Activated CD4-positive, alpha-beta T cell treated with anti-CD3 and anti-CD28 coated beads, Interleukin-2, amount 50 U/mL, for 24 hours (primary cell): Measurements from ENCODE around the gene SYNJ2.

Experiments used
- DNase-seq, 2 donors: peaks; one replicate each; pipeline ENCODE4 v3.0.0-alpha.2; 2020; ENCODE audit warnings: low read depth in 1 of 2, low spot score in 1 of 2

The SYNJ2 gene

DNA sequence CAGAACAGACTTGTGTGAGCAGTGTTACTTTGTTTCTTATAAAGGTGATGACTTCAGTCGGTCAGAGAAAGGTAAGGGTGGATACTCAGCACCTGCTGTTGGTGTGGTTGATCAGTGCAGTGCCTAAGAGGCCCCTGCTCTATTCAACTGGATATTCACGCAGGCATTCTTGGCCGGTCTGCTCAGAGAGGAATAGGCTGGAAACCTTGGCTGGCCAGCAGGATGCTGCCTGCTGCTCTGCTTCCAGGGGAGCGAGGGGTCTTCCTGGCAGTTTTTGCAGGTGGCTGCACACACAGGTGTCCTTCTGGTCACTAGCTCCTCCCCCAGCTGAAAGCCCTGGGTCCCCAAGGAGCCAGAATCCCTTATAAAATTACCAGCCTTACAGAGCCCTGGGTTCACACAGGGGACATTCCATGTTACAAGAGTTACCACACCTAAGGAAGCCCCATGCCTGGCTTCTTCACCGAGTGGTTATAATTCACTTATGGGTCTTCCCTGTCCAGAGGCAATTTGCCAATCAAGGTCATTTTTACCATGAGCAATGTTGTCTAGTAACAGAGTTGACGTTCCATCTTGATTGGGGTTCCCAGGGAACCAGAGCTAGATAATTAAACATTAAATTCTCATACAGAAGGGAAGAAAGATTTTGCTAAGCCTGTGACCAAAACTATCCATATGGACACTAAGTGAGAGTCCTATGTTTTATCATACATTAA, 16.4 kb downstream of the SYNJ2 start:
- DNase-seq = no peak

- DNase-seq = no peak
Measured at GRCh38 chr6:157998707-157999167, 17.1 kb downstream of the SYNJ2 start.

GRCh38 chr6:157999168-158000051, 17.7 kb downstream of the SYNJ2 start:
- no peak for DNase-seq

DNA sequence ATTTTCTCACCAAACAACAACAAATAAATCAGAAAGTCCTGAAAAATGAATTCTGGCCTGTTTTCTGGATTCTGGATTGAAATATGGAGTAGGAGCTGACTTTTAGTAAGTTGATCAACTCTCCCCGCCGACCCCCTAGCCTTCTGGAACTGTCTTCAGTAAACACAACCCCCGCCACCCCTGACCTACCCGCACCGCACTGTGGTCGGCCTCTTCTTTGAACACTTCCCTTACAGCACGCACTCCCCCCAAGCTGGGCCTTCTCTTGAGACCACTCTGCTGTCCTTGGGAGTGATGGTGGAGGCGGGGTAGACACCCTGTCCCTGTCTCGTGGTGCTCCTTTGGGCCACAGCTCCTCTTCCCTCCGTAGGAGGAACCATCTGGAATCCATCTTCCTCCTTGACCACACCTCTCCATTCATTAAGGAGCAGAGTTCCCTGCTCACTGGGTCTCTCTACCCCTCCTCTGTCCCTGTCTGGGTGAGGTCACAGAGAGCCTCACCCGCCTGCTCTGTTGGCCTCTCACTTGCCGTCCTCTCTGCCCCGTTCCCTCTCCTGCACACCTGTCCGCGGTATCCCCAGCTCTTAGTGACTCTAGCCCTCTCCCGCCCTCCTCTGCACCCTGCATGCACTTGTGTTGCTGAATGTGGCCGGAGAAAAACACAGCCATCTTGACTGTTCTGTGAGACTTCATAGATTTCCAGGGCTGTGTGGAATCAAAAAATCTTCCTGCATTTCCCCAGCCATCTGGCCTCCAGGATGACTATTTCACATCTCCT, 19.1 kb downstream of the SYNJ2 start:
- DNase-seq = no peak

DNA sequence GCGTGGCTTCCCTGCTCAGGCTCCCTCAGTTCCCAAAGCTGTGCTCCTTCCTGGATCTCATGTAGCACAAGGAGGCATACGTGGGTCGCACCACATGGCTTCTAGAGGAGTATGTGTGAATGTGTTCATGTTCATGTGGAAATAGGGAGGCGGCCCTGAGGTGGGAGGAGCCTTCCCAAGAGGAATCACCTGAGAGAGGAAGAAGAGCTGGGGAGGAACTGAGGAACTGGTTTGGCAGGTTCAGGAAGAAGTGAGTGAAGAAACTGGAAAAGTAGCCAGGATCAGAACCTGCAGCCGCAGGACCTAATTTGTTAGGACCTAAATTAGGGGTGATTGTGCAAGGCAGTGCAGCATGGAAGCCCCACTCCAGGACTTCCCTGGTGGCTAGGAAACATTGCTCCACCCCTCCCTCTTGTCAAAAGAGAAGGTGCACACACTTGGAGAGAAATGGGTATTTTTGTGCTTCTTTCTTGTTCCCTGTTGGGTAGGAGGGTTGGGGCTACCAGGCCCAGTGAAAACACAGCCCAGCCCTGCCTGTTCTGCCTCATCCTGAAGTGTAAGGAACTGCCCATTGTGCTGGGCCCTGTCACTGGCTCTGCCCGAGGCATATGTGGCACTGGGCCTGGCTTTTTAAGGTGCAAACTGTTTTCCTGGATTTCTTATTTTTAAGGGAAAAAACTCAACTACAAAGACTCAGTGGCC, 20.7 kb downstream of the SYNJ2 start:
- DNase-seq = no peak

- DNase-seq = no peak
Measured at GRCh38 chr6:158002951-158003853, 21.5 kb downstream of the SYNJ2 start.

- no peak for DNase-seq
Measured at GRCh38 chr6:158003910-158004700, 22.4 kb downstream of the SYNJ2 start.

DNA sequence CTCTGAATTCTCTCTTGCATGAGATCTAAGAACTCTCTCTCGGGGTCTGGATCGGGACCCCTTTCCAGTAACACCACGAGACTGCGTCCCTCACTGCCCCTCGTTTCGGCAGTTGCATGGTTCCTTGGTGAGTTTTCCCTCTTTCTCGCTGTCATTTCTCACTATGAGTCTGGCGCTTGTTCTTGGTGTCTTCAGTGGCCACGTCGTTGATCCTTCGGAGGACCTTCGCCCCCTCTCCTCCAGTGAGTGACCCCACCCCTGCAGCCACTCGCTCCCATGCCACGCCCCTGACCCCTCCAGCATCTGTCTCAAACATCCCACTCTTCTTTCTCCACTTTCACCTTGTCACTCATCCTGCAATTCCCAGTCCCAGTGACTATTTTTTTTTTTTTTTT, 23.0 kb downstream of the SYNJ2 start:
- no peak for DNase-seq

- no peak for DNase-seq
Measured at GRCh38 chr6:158005626-158006180, 24.0 kb downstream of the SYNJ2 start.

GRCh38 chr6:158006331-158006730, 24.7 kb downstream of the SYNJ2 start:
- DNase-seq = no peak

- DNase-seq = no peak
Measured at GRCh38 chr6:158006821-158007570, 25.3 kb downstream of the SYNJ2 start.

DNA sequence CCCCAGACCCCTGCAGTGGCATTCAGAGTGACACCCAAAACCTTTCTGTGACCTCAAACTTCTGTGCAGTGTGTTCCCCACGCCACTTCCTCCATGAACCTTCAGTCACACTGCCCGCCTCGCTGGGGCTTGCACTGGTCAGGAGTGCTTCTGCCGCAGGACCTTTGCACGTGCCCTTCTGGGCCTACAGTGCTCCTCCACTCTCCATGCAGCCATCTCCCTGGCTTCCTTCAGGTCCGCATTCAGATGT, 27.1 kb downstream of the SYNJ2 start:
- DNase-seq = no peak

- no peak for DNase-seq
Measured at GRCh38 chr6:158009114-158009891, 27.6 kb downstream of the SYNJ2 start.

- no peak for DNase-seq
Measured at GRCh38 chr6:158009935-158010585, 28.4 kb downstream of the SYNJ2 start.

DNA sequence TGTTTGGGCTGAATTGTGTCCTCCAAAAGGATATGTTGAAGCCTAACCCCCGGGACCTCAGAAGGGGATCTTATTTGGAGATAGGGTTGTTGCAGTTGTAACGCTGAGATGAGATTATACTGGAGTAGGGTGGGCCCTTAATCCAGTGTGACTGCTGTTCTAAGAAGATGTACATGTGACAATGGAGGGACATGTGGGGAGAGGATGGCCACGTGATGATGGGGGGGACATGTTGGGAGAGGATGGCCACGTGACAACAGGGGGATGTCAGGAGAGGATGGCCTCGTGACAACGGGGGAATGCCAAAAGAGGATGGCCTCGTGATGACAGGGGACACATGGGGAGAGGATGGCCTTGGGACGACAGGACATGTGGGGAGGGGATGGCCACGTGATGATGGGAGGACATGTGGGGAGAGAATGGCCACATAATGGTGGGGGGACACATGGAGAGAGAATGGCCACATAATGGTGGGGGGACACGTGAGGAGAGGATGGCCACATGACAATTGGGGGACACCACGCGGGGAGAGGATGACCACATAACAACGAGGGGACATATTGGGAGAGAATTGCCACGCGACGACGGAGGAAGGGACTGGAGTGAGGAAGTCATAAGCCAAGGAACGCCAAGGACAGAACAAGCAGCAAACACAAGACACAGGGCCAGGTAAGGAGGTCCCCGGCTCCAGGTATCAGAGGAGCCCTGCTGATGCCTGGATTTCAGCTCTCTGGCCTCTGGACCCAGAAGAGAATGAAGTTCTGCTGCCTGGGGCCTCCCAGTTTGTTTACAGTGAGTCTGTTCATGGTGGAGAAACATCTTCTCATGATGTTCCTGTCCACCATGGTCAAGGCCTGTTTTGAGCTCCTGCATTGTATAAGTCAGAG, 29.2 kb downstream of the SYNJ2 start:
- DNase-seq = no peak

- no peak for DNase-seq
Measured at GRCh38 chr6:158011478-158011920, 29.8 kb downstream of the SYNJ2 start.
